HG02981 (cell line): ENCODE data around the gene HS1BP3.

Experiments used
- ATAC-seq: cut with Tn5 transposase; IDR thresholded peaks from one replicate; pipeline ENCODE4 v1.9.1; 2021; ENCODE audit warnings: mild to moderate bottlenecking, moderate library complexity; ENCODE audit not compliant: unreplicated experiment

HS1BP3 gene

DNA sequence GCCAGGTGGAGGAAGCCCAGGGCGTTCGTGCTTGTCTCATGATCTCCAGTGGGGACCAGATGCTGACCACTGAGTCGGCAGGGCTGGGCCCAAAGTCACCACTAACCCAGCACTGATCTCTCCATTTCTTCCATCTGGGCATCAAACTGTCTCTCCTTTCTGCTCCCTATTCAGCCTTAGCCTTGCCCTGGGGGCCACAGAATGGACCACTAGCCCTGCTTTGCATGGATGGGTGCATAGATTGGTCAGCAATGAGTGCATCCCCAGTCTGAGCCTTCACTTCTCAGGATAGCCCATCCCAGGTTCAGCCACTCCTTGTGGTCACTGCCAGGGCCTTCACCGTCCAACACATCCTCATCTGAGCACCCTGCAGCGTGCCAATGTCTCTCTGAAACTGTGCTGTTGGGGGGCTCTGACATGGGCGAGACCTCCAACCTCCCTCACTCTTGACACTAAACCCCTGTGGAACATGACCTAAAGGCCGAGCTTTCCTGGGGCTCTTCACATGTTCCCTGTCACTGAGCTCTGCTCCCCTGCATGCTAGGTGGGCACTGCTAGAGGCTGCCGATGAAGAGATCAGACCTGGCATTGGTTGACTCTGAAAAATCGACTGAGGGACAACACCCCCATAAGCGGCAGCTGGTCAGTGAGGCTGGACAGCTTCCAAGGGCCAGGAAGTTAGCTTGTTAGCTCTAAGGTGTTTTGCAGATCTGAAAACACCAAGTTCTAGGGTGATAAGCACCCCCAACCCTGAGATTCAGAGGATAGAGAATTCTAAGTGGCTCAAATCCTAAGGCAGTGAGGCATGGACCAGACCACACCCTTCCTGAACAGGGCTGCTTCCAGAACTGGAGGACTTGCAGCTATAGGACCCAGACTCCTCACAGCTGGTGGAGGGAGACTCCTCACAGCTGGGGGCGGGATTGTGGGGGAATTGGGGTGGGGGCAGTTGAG, 61.7 kb downstream of the HS1BP3 start:
- ATAC-seq, result no peak

GRCh38 chr2:20585710-20586594, 64.9 kb downstream of the HS1BP3 start:
- no peak for ATAC-seq

GRCh38 chr2:20585359-20585709, 65.6 kb downstream of the HS1BP3 start:
- no peak for ATAC-seq

GRCh38 chr2:20584399-20585358, 66.2 kb downstream of the HS1BP3 start:
- ATAC-seq, result no peak

- no peak for ATAC-seq
These were observed 66.9 kb downstream of the HS1BP3 start for GRCh38 chr2:20584045-20584398.

GRCh38 chr2:20583425-20583881, 67.4 kb downstream of the HS1BP3 start:
- no peak for ATAC-seq

- ATAC-seq, result no peak
These were observed 68.2 kb downstream of the HS1BP3 start for GRCh38 chr2:20582600-20583221.

DNA sequence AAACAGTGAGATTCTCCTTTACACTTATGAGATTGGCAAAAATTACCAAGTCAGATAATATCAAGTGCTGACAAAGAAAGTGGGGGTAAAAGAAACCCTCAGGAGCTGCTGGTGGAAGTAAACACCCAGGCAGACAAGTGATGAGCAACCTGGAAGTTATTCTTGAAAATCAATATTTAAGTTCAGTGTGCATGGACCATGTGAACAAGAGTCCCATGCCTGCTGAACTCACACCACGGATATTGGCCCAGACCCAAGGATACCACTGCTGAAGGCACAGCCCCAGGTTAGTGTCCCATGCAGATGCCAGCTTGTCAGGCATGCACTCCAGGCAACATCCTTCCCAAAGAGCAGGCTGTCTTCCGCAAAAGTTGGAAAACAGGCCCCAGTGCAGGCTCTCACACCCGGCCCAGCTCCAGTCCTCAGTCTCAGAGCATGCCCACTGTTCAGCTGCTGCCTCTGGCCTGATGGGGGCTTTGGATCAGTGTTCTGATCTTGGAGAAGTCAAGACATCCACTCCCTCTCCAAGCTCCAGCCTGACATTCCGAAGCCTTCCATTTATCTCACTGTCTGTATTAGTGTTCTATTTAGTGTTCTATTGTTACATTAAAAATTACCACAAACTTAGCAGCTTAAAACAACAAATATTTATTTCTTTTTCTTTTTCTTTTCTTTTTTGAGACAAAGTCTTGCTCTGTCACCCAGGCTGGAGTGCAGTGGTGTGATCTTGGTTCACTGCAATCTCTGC, 70.0 kb downstream of the HS1BP3 start:
- no peak for ATAC-seq

- no peak for ATAC-seq
These were observed 71.0 kb downstream of the HS1BP3 start for GRCh38 chr2:20579866-20580265.

DNA sequence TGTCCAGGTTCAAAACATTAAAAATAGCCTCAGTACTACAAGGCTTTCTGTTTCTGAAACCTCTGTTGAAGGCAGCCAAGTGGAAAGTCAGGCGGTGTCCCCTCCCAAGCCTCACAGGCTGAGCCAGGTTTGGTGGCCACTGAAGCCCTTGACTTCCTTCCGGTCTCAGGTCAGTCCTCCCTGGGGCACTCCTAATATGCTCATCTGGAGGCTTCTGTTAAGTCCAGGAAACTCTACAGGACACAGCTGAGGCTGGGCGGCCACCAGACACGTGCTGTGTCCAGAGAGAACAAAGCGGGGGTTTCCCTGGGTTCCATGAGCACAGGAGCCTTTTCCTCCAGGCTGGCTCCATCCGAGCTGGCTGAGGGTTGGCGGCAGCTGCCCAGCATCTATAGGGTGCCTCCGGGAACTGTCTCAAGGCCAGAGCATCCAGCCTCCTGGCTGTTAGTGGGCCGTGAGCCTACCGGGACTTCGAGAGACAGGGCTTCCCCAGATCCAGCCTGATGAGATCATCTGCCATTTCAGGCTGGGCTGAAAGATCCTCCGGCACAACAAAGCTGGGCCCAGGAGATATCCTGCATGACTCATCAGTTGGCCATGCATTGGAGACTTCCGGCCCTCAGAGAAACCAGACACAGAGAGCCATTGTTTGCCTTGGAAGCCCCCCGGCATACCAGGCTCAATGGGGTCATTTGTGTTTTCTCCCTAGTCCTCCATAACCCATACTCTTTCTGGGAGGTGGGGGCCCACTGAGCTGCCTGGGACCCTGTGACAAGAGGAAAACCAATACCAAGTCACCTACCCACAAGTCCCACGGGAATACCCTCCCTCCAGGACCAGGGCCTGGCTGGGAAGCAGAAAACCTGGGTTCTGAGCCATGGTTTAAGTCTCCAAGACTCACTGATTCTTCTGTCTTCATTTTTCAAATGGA, 71.7 kb downstream of the HS1BP3 start:
- peak; percentile 55 for ATAC-seq

DNA sequence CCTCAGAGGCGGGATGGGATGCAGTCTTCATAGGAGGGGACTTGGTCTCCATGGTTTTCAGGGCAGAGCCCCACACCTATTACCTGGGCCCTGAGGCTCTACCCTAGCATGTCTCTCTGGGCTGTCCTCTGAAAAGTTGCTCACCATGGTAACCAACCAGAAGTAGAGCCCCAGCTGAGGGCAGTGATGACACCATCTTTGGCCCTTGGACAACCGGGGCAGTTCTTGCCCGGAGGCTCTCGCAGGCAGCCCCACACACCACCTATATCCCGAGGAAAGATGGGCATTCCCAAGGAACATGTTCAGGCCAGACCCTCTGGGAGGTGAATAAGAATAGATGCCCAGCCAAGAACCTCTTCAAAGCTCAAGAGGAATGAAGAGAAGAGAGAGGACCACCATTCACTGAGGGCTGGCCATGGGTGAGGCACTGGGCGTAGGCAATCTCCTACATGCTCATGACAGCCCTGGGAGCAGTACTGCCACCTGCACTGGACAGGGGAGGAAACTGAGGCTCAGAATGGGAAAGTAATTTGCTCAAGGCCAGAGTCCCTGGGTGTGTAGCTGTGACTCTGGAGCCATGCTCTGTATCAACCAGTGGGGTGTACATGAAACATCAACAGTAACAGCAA, 72.5 kb downstream of the HS1BP3 start:
- no peak for ATAC-seq

- ATAC-seq, result no peak
These were observed 73.2 kb downstream of the HS1BP3 start for GRCh38 chr2:20577495-20578235.

GRCh38 chr2:20576598-20577115, 74.2 kb downstream of the HS1BP3 start:
- peak; percentile 80 for ATAC-seq

GRCh38 chr2:20575935-20576597, 74.8 kb downstream of the HS1BP3 start:
- ATAC-seq, result no peak

GRCh38 chr2:20575414-20575813, 75.5 kb downstream of the HS1BP3 start:
- no peak for ATAC-seq

DNA sequence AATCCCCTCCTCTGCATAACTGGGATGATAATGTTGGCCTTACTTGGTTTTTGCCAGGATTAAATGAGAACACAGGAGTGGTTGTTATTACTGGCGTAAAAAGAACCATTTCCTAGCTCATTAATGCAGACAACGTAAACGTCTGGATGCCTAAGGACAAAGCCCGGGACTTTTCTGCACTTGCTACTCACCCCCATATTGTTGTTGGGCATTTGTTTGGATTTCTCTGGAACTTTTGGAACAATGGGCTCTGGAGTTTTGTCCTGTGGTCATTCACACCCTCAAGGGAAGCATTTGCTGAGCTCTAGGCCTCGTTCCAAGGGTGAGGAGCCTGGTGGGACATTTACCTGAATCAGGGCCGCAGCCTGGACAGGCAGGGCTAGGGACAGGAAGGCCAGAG, 76.0 kb downstream of the HS1BP3 start:
- no peak for ATAC-seq
